ENCODE results near the gene TMEM183A.
"Not testable (repeated sequence)": the region's sequence is repeated elsewhere in the genome, so short reads cannot be mapped to it uniquely, and the experiment has no call there.

Gene TMEM183A

DNA sequence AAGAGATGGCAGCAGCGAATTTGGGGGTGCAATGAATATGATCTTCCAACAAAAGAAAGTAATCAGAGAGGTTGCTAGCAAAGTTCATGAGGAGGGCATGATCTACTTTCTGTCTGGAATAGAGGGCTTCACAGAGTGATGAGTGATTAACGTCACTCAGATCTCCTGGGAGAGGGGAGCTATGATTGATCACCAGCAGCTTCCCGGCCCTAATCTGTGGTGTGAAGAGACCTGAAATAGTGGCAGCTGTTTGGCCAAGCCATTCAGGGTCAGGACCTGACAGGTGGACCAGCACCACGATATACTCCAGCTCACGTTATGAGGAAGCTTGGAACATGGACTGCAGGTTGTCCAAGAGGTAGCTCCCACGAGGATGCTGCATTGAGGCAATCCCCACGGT, 19.9 kb upstream of the TMEM183A start:
- no peak for DNase-seq (ENCODE audit: low spot score)

- DNase-seq (ENCODE audit: low spot score) = no peak
These were observed 19.1 kb upstream of the TMEM183A start for GRCh38 chr1:202987922-202988583.

GRCh38 chr1:202989879-202990278, 17.3 kb upstream of the TMEM183A start:
- no peak for DNase-seq (ENCODE audit: low spot score)

- no peak for DNase-seq (ENCODE audit: low spot score)
These were observed 16.1 kb upstream of the TMEM183A start for GRCh38 chr1:202991112-202991511.

GRCh38 chr1:202994756-202995155, 12.4 kb upstream of the TMEM183A start:
- DNase-seq (ENCODE audit: low spot score) = no peak

GRCh38 chr1:202998836-202999750, 8.1 kb upstream of the TMEM183A start:
- peak; percentile 23 for DNase-seq (ENCODE audit: low spot score)

GRCh38 chr1:203000217-203000944, 6.8 kb upstream of the TMEM183A start:
- DNase-seq (ENCODE audit: low spot score) = no peak

- no peak for DNase-seq (ENCODE audit: low spot score)
These were observed 5.2 kb upstream of the TMEM183A start for GRCh38 chr1:203001986-203002385.

- no peak for DNase-seq (ENCODE audit: low spot score)
These were observed 4.2 kb upstream of the TMEM183A start for GRCh38 chr1:203002951-203003350.

DNA sequence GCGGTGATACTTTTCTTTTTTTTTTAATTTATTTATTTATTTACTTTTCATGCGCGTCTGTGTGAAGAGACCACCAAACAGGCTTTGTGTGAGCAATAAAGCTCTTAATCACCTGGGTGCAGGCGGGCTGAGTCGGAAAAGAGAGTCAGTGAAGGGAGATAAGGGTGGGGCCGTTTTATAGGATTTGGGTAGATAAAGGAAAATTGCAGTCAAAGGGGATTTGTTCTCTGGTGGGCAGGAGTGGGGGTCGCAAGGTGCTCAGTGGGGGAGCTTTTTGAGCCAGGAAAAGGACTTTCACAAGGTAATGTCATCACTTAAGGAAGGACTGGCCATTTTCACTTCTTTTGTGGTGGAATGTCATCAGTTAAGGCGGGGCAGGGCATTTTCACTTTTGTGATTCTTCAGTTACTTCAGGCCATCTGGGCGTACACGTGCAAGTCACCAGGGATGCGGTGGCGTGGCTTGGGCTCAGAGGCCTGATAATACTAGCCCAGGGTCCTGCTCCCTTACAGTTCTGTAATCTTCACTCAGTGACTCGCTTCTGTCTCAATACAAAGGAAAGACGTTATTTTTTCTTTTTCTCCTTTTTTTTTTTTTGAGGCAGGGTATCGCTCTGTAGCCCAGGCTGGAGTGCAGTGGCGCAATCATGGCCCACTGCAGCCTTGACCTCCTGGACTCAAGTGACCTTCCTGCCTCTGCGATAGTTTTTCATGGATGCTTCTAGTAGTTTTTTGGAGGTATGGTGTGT, 1.6 kb upstream of the TMEM183A start:
- not testable (repeated sequence) for DNase-seq (ENCODE audit: low spot score)

GRCh38 chr1:203009185-203009584, 2.0 kb downstream of the TMEM183A start:
- no peak for DNase-seq (ENCODE audit: low spot score)

DNA sequence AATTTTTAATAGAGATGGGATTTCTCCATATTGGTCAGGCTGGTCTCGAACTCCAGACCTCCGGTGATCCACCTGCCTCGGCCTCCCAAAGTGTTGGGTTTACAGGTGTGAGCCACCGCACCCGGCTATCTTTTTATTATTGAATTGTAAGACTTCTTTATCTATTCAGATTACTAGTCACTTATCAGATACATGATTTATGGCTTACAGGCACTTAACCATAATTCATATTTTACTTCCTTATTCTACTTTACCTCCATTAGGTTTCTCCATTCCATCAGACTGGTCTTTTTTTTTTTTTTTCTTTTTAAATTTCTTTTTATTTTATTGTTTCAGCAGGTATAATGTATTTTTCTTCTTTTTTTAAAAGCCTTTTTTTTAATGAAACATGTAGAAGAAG, 4.4 kb downstream of the TMEM183A start:
- DNase-seq (ENCODE audit: low spot score) = no peak

DNA sequence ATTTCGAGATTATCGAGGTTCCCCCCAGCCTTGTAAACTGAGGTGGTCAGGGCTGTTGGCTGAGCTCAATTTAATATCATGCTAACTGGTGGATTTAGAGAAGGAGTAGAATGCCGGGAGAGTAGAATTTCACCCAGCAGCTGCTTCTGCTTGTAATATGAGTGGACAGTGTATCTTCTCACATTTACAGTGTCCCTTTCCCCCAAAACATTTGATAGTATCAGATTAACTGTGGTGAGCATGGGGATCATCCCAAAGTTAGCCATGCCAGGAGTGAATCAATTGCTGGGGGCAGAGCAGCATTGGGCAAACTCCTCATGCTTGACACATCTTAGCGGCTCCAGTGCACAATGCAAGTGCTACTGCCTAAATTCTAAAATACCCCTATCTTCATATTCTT, 9.9 kb downstream of the TMEM183A start:
- no peak for DNase-seq (ENCODE audit: low spot score)

GRCh38 chr1:203017692-203018091, 10.5 kb downstream of the TMEM183A start:
- no peak for DNase-seq (ENCODE audit: low spot score)

GRCh38 chr1:203022855-203023254, 15.7 kb downstream of the TMEM183A start:
- DNase-seq (ENCODE audit: low spot score) = not testable (repeated sequence)

- no peak for DNase-seq (ENCODE audit: low spot score)
These were observed 18.5 kb downstream of the TMEM183A start for GRCh38 chr1:203025686-203026030.

GRCh38 chr1:203026031-203026665, 19.0 kb downstream of the TMEM183A start, which contains the start of gene PPFIA4:
Gene PPFIA4 (plus strand): TSS chr1:203026491. CDS start chr1:203039009, 12,518 bp downstream.
- DNase-seq (ENCODE audit: low spot score) = peak; percentile 97

- DNase-seq (ENCODE audit: low spot score) = no peak
These were observed 19.8 kb downstream of the TMEM183A start for GRCh38 chr1:203026666-203027663.

DNA sequence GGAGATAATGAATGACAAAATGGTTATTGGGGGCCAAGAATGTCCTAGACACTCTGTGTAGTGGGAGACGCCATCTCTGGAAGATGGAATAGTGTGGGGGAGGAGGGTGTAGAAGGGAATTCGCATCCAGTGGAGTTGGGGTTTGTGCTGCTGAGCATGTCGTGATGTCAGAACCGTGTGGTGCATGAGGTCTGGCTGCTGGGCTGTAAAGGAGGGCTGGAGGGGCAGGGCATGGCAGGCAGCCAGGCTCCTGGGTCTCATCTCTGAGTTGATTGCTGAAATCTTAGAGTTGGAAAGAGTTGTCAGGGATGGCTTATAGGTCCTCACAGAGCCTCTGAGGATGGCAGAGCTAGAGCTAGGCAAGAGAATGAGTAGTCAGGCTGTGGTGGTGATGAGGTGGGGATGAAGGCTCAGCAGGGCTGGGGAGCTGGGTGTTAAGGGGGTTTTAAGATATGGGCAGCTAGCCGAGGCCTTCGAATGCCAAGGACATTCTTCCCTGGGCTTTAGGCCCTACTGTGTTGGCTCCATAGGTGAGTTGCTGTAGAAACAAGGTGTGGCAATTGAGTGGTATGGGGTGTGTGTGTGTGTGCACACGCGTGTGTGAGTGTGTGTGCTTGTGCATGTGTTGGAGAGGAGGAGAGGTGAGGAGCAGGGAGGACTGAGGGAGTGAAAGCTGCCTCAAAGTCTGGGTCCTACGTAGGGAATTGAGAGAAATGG, 21.1 kb downstream of the TMEM183A start:
- no peak for DNase-seq (ENCODE audit: low spot score)

Measured in AG08396 (cell line).